HepG2 (cell line): ENCODE data around the gene CAMKMT.

Source experiments
- POLR2A ChIP-seq, 2 experiments: IDR thresholded peaks; 2 replicates each; pipeline ENCODE4 v1.6.1; 2011; ENCODE audit warnings: low read depth in 2 of 2, low read length in 2 of 2, mild to moderate bottlenecking in 1 of 2, moderate library complexity in 1 of 2; ENCODE audit not compliant: insufficient read depth in 1 of 2
- SIN3A ChIP-seq: IDR thresholded peaks from 2 replicates; pipeline ENCODE4 v1.6.1; 2011; ENCODE audit warnings: low read depth, mild to moderate bottlenecking, control low read depth, low read length, borderline replicate concordance
- TOE1 ChIP-seq: sonication (generic); formaldehyde crosslinking; IDR thresholded peaks from 2 replicates; pipeline ENCODE4 v1.4.0; 2020; ENCODE audit warnings: mild to moderate bottlenecking, missing genetic modification reagents
- ZBTB20 ChIP-seq: sonication (generic); formaldehyde crosslinking; IDR thresholded peaks from 2 replicates; pipeline ENCODE4 v1.8.1; 2023; ENCODE audit warnings: missing genetic modification reagents, low read depth, mild to moderate bottlenecking, borderline replicate concordance
- ZFP41 ChIP-seq: sonication (generic); formaldehyde crosslinking; IDR thresholded peaks from 2 replicates; pipeline ENCODE4 v1.4.0; 2020; ENCODE audit warnings: mild to moderate bottlenecking, missing genetic modification reagents, borderline replicate concordance
- ZNF264 ChIP-seq: sonication (generic); formaldehyde crosslinking; IDR thresholded peaks from 2 replicates; pipeline ENCODE4 v1.4.0; 2020; ENCODE audit warnings: missing genetic modification reagents
- ZNF607 ChIP-seq: sonication (generic); formaldehyde crosslinking; IDR thresholded peaks from 2 replicates; pipeline ENCODE4 v1.5.1; 2020; ENCODE audit warnings: missing genetic modification reagents, mild to moderate bottlenecking, borderline replicate concordance
- ZNF746 ChIP-seq: sonication (generic); formaldehyde crosslinking; IDR thresholded peaks from 2 replicates; pipeline ENCODE4 v1.8.0; 2022; ENCODE audit warnings: mild to moderate bottlenecking, missing genetic modification reagents
- TF ChIP-seq, protein P1 (sequence below): sonication (generic); formaldehyde crosslinking; IDR thresholded peaks from 2 replicates; pipeline ENCODE4 v1.5.0; 2020; ENCODE audit warnings: missing genetic modification reagents
- TF ChIP-seq, protein P2 (sequence below), 2 experiments: IDR thresholded peaks; 2 replicates each; pipeline ENCODE4 v1.6.1; 2011 to 2012; ENCODE audit warnings: low read length in 2 of 2, borderline replicate concordance in 1 of 2, low read depth in 1 of 2, mild to moderate bottlenecking in 1 of 2, moderate library complexity in 1 of 2
- TF ChIP-seq, protein P3 (sequence below): sonication (generic); formaldehyde crosslinking; IDR thresholded peaks from 2 replicates; pipeline ENCODE4 v1.4.0; 2020; ENCODE audit warnings: missing genetic modification reagents

DNA sequence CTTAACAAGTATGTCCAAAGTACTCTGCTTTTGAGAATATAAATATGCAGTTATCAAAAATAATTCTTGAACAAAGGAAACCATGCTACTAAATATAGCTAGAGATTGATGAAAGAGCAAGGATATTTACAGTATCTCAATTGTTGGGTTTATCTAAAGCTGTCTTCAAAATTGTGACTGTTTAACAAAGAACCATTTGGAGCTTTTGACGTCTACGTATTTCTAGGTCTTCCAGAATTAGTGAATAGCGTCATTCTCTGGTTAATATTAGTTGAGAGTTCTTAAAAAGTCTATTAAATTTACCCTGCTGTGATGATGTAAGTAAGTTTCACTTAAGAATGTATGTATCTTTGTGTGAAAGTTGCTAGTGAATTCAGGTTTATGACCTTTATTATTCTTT, 356.7 kb downstream of the CAMKMT start:
- TF ChIP-seq, protein P1, sequence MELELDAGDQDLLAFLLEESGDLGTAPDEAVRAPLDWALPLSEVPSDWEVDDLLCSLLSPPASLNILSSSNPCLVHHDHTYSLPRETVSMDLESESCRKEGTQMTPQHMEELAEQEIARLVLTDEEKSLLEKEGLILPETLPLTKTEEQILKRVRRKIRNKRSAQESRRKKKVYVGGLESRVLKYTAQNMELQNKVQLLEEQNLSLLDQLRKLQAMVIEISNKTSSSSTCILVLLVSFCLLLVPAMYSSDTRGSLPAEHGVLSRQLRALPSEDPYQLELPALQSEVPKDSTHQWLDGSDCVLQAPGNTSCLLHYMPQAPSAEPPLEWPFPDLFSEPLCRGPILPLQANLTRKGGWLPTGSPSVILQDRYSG: no peak
- TF ChIP-seq, protein P2, sequence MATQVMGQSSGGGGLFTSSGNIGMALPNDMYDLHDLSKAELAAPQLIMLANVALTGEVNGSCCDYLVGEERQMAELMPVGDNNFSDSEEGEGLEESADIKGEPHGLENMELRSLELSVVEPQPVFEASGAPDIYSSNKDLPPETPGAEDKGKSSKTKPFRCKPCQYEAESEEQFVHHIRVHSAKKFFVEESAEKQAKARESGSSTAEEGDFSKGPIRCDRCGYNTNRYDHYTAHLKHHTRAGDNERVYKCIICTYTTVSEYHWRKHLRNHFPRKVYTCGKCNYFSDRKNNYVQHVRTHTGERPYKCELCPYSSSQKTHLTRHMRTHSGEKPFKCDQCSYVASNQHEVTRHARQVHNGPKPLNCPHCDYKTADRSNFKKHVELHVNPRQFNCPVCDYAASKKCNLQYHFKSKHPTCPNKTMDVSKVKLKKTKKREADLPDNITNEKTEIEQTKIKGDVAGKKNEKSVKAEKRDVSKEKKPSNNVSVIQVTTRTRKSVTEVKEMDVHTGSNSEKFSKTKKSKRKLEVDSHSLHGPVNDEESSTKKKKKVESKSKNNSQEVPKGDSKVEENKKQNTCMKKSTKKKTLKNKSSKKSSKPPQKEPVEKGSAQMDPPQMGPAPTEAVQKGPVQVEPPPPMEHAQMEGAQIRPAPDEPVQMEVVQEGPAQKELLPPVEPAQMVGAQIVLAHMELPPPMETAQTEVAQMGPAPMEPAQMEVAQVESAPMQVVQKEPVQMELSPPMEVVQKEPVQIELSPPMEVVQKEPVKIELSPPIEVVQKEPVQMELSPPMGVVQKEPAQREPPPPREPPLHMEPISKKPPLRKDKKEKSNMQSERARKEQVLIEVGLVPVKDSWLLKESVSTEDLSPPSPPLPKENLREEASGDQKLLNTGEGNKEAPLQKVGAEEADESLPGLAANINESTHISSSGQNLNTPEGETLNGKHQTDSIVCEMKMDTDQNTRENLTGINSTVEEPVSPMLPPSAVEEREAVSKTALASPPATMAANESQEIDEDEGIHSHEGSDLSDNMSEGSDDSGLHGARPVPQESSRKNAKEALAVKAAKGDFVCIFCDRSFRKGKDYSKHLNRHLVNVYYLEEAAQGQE (IDR thresholded peaks at IDR 0.05; ENCODE audit: borderline replicate concordance in 1 of 2, low read depth in 1 of 2, low read length in 2 of 2): no peak
- TF ChIP-seq ZNF746 (CRISPR knock-in tag) (no peak), TOE1 (CRISPR knock-in tag) (no peak), ZFP41 (CRISPR knock-in tag) (no peak), ZNF607 (CRISPR knock-in tag) (no peak), ZBTB20 (no peak), POLR2A (IDR thresholded peaks at IDR 0.05; ENCODE audit: insufficient read depth in 1 of 2, low read depth in 2 of 2, low read length in 2 of 2) (no peak), SIN3A (no peak), ZNF264 (no peak)
- TF ChIP-seq, protein P3, sequence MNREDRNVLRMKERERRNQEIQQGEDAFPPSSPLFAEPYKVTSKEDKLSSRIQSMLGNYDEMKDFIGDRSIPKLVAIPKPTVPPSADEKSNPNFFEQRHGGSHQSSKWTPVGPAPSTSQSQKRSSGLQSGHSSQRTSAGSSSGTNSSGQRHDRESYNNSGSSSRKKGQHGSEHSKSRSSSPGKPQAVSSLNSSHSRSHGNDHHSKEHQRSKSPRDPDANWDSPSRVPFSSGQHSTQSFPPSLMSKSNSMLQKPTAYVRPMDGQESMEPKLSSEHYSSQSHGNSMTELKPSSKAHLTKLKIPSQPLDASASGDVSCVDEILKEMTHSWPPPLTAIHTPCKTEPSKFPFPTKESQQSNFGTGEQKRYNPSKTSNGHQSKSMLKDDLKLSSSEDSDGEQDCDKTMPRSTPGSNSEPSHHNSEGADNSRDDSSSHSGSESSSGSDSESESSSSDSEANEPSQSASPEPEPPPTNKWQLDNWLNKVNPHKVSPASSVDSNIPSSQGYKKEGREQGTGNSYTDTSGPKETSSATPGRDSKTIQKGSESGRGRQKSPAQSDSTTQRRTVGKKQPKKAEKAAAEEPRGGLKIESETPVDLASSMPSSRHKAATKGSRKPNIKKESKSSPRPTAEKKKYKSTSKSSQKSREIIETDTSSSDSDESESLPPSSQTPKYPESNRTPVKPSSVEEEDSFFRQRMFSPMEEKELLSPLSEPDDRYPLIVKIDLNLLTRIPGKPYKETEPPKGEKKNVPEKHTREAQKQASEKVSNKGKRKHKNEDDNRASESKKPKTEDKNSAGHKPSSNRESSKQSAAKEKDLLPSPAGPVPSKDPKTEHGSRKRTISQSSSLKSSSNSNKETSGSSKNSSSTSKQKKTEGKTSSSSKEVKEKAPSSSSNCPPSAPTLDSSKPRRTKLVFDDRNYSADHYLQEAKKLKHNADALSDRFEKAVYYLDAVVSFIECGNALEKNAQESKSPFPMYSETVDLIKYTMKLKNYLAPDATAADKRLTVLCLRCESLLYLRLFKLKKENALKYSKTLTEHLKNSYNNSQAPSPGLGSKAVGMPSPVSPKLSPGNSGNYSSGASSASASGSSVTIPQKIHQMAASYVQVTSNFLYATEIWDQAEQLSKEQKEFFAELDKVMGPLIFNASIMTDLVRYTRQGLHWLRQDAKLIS (CRISPR knock-in tag): no peak
